RWPE1 (cell line): ENCODE results near the gene SLC29A3.

Source experiments
- CTCF ChIA-PET: fragments of 350-600 bp; sonication (Branson Sonifier 250); formaldehyde crosslinking; extraction: SDS; loops from one replicate; lab custom pipeline; 2021; lab: Yijun Ruan, JAX
- POLR2A ChIA-PET: fragments of 400-600 bp; formaldehyde crosslinking; extraction: SDS; loops from one replicate; lab custom pipeline; 2020; ENCODE audit warnings: antibody characterized with exemption; ENCODE audit not compliant: low non-redundant PET; lab: Yijun Ruan, JAX
- DNase-seq: peaks from one replicate; pipeline ENCODE4 v3.0.0; 2012; ENCODE audit warnings: low spot score
- H3K27ac ChIP-seq: fragments of 450-650 bp; 2 replicates; pipeline ENCODE4 v1.5.1; 2017
- CTCF ChIP-seq: fragments of 450-650 bp; conservative IDR thresholded peaks from 2 replicates; pipeline ENCODE4 v1.5.1; 2017; ENCODE audit warnings: low read depth, mild to moderate bottlenecking

SLC29A3 gene

GRCh38 chr10:71323407-71323806, 4.3 kb downstream of the SLC29A3 start:
- no peak overlapping the region for H3K27ac ChIP-seq
- POLR2A ChIA-PET, result no interaction called here
- no peak for TF ChIP-seq CTCF
- CTCF ChIA-PET, result interaction anchor here (1.2 kb wide), 1 partner anchor 15 kb away, joined by 4 read pairs; no protein-coding TSS in a partner anchor
- DNase-seq, result peak; percentile 41

GRCh38 chr10:71324743-71325142, 5.7 kb downstream of the SLC29A3 start:
- no peak for TF ChIP-seq CTCF
- CTCF ChIA-PET, result interaction anchor here (1.3 kb wide), 1 partner anchor 52 kb away, joined by 4 read pairs; no protein-coding TSS in a partner anchor
- no peak overlapping the region for H3K27ac ChIP-seq
- POLR2A ChIA-PET, result no interaction called here
- no peak for DNase-seq

GRCh38 chr10:71325267-71325666, 6.2 kb downstream of the SLC29A3 start:
- ChIA-PET POLR2A (no interaction called here), CTCF (interaction anchor here (0.9 to 1.3 kb wide), 2 partner anchors 52 to 136 kb away, joined by 3 to 4 read pairs; no protein-coding TSS in a partner anchor)
- TF ChIP-seq CTCF, result no peak
- DNase-seq, result no peak
- no peak overlapping the region for H3K27ac ChIP-seq

GRCh38 chr10:71326464-71326881, 7.4 kb downstream of the SLC29A3 start:
- DNase-seq, result no peak
- POLR2A ChIA-PET, result no interaction called here
- TF ChIP-seq CTCF, result no peak
- CTCF ChIA-PET, result interaction anchor here (0.6 to 1.1 kb wide), 2 partner anchors 7 to 32 kb away, joined by 3 read pairs; partner anchors contain the start of gene SLC29A3
- no peak overlapping the region for H3K27ac ChIP-seq

GRCh38 chr10:71330789-71331404, 11.8 kb downstream of the SLC29A3 start:
- no peak overlapping the region for H3K27ac ChIP-seq
- no peak for DNase-seq
- ChIA-PET CTCF (interaction anchor here (0.5 to 1.4 kb wide), 3 partner anchors 11 to 354 kb away, joined by 3 to 4 read pairs (median 4); partner anchors contain the start of gene SLC29A3), POLR2A (interaction anchor here (0.5 kb wide), 1 partner anchor 12 kb away, joined by 6 read pairs; the partner anchor contains the start of gene SLC29A3)
- no peak for TF ChIP-seq CTCF

GRCh38 chr10:71331736-71332135, 12.7 kb downstream of the SLC29A3 start:
- ChIA-PET POLR2A (no interaction called here), CTCF (interaction anchor here (1.4 kb wide), 1 partner anchor 12 kb away, joined by 4 read pairs; the partner anchor contains the start of gene SLC29A3)
- TF ChIP-seq CTCF, result no peak
- DNase-seq, result no peak
- H3K27ac ChIP-seq, result no peak overlapping the region
